ENCODE measurements around the gene LHX6. TPM values are rescaled to one million over a fixed set of nuclear protein-coding genes. Genes with fewer than 3 reads are reported as not detected.

The LHX6 gene
- total RNA-seq, 1 experiment from 2014 or later, result 0.62 TPM

DNA sequence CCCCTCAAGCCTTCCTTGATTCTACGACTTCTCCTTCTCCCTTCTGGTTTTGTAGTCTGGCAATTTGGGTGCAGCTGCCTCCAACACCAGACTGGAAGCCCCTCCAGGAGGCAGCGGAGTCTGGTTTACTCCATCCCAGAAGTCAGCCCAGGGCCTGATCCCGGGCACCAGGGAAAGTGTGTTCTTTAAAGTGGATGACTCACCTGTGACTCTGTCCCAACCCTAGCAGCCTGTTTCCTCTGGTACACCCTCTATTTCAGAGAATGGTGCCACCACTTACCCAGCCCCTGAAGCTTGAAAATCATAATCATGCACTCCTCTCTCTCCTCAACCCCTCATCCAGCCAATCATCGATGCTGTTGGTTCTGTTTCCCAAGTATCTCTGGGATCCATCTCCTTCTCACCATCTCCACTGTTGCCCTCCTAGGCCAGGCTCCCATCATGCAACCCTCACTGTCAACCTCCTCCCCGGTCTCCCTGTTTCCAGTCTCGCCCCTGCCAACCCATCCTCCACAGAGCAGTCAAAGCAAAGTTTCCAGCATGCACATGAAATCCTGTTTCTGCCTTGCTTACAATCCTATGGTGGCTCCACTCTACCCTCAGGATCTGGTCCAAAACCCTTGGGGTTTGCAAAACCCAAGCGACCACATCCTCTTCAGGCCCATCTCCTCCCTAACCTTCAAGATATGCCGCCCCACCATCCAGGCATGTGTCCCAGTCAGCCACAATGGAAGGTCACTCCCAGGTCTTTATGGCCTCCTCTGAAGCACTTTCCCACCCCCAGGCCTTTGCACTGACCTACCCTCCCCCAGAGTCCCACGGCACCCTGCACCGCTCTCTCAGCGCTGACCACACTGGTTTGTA, 10.5 kb downstream of the LHX6 start:
- no peak for ATAC-seq
- no peak overlapping the region for H3K4me3 ChIP-seq (ENCODE audit: low read depth in 2 of 2, low read length in 2 of 2)
- no peak for DNase-seq (ENCODE audit: low read depth, low spot score)
- no peak overlapping the region for H3K27ac ChIP-seq (ENCODE audit: low read length)
- in situ Hi-C loops (cut with HindIII; ENCODE audit: low pct_unique_long_range_greater_than_20kb, low sequenced_read_pairs) (no loop called here), intact Hi-C loops (cut with micrococcal nuclease; ENCODE audit: unreplicated experiment) (no loop called here)
- BruUV-seq (replicated peaks), result no TSS peak
- H3K27me3 ChIP-seq (ENCODE audit: control insufficient read depth, insufficient read depth, low read length), result no peaks in the 10 kb centered on the region
- no peaks in the 10 kb centered on the region for H3K4me1 ChIP-seq (ENCODE audit: control insufficient read depth, insufficient read depth, low read length)
- no peaks in the 10 kb centered on the region for H3K9me3 ChIP-seq (ENCODE audit: control insufficient read depth, insufficient read depth, low read depth, low read length)
- no peaks in the 10 kb centered on the region for H3K36me3 ChIP-seq (ENCODE audit: control insufficient read depth, insufficient read depth, low read length)
- POLR2A ChIA-PET, result no interaction called here
- TF ChIP-seq POLR2AphosphoS5 (IDR thresholded peaks at IDR 0.05; ENCODE audit: low read depth, low read length), result no peak
- TF ChIP-seq TCF7L2 (IDR thresholded peaks at IDR 0.05; ENCODE audit: low read depth, low read length), result no peak
- TF ChIP-seq, protein P1, sequence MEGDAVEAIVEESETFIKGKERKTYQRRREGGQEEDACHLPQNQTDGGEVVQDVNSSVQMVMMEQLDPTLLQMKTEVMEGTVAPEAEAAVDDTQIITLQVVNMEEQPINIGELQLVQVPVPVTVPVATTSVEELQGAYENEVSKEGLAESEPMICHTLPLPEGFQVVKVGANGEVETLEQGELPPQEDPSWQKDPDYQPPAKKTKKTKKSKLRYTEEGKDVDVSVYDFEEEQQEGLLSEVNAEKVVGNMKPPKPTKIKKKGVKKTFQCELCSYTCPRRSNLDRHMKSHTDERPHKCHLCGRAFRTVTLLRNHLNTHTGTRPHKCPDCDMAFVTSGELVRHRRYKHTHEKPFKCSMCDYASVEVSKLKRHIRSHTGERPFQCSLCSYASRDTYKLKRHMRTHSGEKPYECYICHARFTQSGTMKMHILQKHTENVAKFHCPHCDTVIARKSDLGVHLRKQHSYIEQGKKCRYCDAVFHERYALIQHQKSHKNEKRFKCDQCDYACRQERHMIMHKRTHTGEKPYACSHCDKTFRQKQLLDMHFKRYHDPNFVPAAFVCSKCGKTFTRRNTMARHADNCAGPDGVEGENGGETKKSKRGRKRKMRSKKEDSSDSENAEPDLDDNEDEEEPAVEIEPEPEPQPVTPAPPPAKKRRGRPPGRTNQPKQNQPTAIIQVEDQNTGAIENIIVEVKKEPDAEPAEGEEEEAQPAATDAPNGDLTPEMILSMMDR (IDR thresholded peaks at IDR 0.05), result no peak
- TF ChIP-seq, protein P2, sequence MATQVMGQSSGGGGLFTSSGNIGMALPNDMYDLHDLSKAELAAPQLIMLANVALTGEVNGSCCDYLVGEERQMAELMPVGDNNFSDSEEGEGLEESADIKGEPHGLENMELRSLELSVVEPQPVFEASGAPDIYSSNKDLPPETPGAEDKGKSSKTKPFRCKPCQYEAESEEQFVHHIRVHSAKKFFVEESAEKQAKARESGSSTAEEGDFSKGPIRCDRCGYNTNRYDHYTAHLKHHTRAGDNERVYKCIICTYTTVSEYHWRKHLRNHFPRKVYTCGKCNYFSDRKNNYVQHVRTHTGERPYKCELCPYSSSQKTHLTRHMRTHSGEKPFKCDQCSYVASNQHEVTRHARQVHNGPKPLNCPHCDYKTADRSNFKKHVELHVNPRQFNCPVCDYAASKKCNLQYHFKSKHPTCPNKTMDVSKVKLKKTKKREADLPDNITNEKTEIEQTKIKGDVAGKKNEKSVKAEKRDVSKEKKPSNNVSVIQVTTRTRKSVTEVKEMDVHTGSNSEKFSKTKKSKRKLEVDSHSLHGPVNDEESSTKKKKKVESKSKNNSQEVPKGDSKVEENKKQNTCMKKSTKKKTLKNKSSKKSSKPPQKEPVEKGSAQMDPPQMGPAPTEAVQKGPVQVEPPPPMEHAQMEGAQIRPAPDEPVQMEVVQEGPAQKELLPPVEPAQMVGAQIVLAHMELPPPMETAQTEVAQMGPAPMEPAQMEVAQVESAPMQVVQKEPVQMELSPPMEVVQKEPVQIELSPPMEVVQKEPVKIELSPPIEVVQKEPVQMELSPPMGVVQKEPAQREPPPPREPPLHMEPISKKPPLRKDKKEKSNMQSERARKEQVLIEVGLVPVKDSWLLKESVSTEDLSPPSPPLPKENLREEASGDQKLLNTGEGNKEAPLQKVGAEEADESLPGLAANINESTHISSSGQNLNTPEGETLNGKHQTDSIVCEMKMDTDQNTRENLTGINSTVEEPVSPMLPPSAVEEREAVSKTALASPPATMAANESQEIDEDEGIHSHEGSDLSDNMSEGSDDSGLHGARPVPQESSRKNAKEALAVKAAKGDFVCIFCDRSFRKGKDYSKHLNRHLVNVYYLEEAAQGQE (IDR thresholded peaks at IDR 0.05; ENCODE audit: insufficient read depth in 1 of 2, low read depth in 2 of 2, low read length in 1 of 2), result no peak
- no peak for TF ChIP-seq SIN3A (IDR thresholded peaks at IDR 0.05; ENCODE audit: borderline replicate concordance, insufficient read depth, low read depth, low read length)
- CTCF ChIA-PET, result no interaction called here

GRCh38 chr9:122217640-122218039, 11.1 kb downstream of the LHX6 start:
- no peaks in the 10 kb centered on the region for H3K4me1 ChIP-seq (ENCODE audit: control insufficient read depth, insufficient read depth, low read length)
- TF ChIP-seq, protein P1 (IDR thresholded peaks at IDR 0.05), result no peak
- no peak for TF ChIP-seq POLR2AphosphoS5 (IDR thresholded peaks at IDR 0.05; ENCODE audit: low read depth, low read length)
- TF ChIP-seq SIN3A (IDR thresholded peaks at IDR 0.05; ENCODE audit: borderline replicate concordance, insufficient read depth, low read depth, low read length), result no peak
- no peak for TF ChIP-seq TCF7L2 (IDR thresholded peaks at IDR 0.05; ENCODE audit: low read depth, low read length)
- TF ChIP-seq, protein P2 (IDR thresholded peaks at IDR 0.05; ENCODE audit: insufficient read depth in 1 of 2, low read depth in 2 of 2, low read length in 1 of 2), result no peak
- H3K36me3 ChIP-seq (ENCODE audit: control insufficient read depth, insufficient read depth, low read length), result no peaks in the 10 kb centered on the region
- H3K4me3 ChIP-seq (ENCODE audit: low read depth in 2 of 2, low read length in 2 of 2), result no peak overlapping the region
- no peak overlapping the region for H3K27ac ChIP-seq (ENCODE audit: low read length)
- no TSS peak for BruUV-seq (replicated peaks)
- no peaks in the 10 kb centered on the region for H3K27me3 ChIP-seq (ENCODE audit: control insufficient read depth, insufficient read depth, low read length)
- POLR2A ChIA-PET, result no interaction called here
- H3K9me3 ChIP-seq (ENCODE audit: control insufficient read depth, insufficient read depth, low read depth, low read length), result no peaks in the 10 kb centered on the region
- intact Hi-C loops (cut with micrococcal nuclease; ENCODE audit: unreplicated experiment) (no loop called here), in situ Hi-C loops (cut with HindIII; ENCODE audit: low pct_unique_long_range_greater_than_20kb, low sequenced_read_pairs) (no loop called here)
- ATAC-seq (no peak), DNase-seq (ENCODE audit: low read depth, low spot score) (no peak)
- CTCF ChIA-PET, result no interaction called here

Data from Panc1 (cell line).